ENCODE measurements around the gene CD9. TPM values are rescaled to one million over a fixed set of nuclear protein-coding genes. Genes with fewer than 3 reads are reported as not detected.
A peak's percentile ranks its signal among the peaks of the same experiment; 100 is the strongest.

Gene CD9
- total RNA-seq, 6 experiments from 2014 or later = 43.2 to 72.6 (median 46.4) TPM

DNA sequence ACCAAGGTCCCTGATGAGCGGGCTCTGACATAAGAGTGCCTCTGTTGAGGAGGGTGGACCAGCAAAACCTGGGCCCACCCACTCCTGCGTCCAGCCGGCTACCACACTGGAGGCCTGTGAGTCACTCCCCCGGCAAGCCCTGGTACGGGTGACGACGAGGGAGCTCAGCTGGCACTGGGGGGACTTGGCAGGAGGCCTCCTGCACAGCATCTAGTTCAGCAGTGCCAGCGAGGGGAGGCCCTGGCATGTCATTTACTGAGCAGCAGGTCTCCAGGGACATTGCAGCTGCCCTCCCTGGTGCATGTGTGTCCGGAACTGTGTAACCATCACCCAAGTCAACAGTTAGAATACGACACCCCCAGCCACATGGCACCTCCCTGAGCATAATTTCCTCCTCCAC, 24.4 kb downstream of the CD9 start:
- Mint-ChIP-seq H3K36me3 (ENCODE audit: low read depth) (peaks cover 6% of the 10 kb centered on the region), H3K4me1 (ENCODE audit: low read depth) (peaks cover 17% of the 10 kb centered on the region), H3K9me3 (peaks cover 7% of the 10 kb centered on the region; the same call in 1 of the 2 replicates), H3K27me3 (ENCODE audit: insufficient read depth) (no peaks in the 10 kb centered on the region), H3K27ac (no peak overlapping the region), H3K4me3 (no peak overlapping the region)
- TF ChIP-seq, protein P1, sequence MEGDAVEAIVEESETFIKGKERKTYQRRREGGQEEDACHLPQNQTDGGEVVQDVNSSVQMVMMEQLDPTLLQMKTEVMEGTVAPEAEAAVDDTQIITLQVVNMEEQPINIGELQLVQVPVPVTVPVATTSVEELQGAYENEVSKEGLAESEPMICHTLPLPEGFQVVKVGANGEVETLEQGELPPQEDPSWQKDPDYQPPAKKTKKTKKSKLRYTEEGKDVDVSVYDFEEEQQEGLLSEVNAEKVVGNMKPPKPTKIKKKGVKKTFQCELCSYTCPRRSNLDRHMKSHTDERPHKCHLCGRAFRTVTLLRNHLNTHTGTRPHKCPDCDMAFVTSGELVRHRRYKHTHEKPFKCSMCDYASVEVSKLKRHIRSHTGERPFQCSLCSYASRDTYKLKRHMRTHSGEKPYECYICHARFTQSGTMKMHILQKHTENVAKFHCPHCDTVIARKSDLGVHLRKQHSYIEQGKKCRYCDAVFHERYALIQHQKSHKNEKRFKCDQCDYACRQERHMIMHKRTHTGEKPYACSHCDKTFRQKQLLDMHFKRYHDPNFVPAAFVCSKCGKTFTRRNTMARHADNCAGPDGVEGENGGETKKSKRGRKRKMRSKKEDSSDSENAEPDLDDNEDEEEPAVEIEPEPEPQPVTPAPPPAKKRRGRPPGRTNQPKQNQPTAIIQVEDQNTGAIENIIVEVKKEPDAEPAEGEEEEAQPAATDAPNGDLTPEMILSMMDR (IDR thresholded peaks at IDR 0.05) = no peak
- DNase-seq = no peak

DNA sequence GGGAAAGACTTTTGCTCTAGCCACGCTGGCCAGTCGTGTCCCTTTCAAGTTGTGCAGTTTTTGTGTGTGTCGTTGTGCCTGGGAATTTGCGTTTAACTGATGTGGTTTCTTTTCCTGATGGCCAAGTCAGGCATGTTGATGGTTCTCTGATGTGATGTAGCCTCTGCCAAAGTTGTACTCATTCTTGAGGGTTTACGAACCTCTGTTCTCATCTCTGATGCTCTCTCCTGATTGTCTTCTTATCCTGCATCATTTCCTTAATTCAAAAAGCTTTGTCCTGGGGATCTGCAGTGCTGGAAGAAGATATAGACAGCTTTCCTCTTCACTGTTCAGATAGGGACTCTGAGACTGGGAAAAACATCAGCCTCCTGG, 25.4 kb downstream of the CD9 start:
- no peak overlapping the region for H3K27ac Mint-ChIP-seq

DNA sequence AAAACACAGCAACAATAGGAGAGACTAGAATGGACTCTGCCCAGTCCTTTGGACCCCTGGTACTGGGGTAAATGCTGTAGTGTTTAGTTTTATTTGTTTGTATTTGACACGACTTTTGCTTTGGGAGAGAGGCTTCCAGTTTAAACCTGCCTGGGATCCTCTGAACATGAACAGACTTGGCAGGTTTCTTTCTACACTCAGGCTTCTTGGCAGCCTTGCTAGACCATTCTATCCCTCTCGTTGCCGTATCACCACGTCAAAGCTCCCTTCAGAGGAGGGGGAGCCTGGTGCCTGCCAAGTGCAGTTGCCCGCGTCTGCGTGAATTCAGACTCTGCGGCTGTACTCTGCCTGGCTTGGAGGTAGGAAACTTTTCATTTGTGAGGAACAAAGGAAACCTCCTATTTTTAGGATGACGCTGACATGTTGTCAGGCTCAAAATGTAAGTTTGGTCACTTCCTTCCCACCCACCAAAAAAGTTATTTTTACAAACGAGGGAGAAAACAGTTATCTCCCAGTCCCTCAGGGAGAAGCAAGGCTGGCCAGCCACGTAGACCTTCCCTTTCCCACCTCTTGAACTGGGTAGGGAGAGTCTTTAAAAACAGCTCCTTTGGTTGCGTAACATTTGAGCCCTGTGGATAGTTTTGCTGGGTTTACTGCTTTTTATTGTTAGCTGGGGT, 25.9 kb downstream of the CD9 start:
- no peak overlapping the region for H3K4me3 Mint-ChIP-seq
- H3K27me3 Mint-ChIP-seq (ENCODE audit: insufficient read depth) = peaks cover 2% of the 10 kb centered on the region
- TF ChIP-seq, protein P1 (IDR thresholded peaks at IDR 0.05) = no peak
- no peaks in the 10 kb centered on the region for H3K36me3 Mint-ChIP-seq (ENCODE audit: low read depth)
- peaks cover 27% of the 10 kb centered on the region for H3K4me1 Mint-ChIP-seq (ENCODE audit: low read depth)
- 0 out of 2 replicates have a peak overlapping the region, but pooled peaks have one; percentile 36 for H3K27ac Mint-ChIP-seq
- H3K9me3 Mint-ChIP-seq = no peaks in the 10 kb centered on the region
- DNase-seq = no peak

More for the DNA sequence above, 25.4 kb downstream of the CD9 start:
- H3K4me3 Mint-ChIP-seq = no peak overlapping the region
- H3K36me3 Mint-ChIP-seq (ENCODE audit: low read depth) = no peaks in the 10 kb centered on the region
- peaks cover 22% of the 10 kb centered on the region for H3K4me1 Mint-ChIP-seq (ENCODE audit: low read depth)
- no peaks in the 10 kb centered on the region for H3K9me3 Mint-ChIP-seq
- TF ChIP-seq, protein P1 (IDR thresholded peaks at IDR 0.05) = no peak
- peaks cover 2% of the 10 kb centered on the region for H3K27me3 Mint-ChIP-seq (ENCODE audit: insufficient read depth)
- no peak for DNase-seq

DNA sequence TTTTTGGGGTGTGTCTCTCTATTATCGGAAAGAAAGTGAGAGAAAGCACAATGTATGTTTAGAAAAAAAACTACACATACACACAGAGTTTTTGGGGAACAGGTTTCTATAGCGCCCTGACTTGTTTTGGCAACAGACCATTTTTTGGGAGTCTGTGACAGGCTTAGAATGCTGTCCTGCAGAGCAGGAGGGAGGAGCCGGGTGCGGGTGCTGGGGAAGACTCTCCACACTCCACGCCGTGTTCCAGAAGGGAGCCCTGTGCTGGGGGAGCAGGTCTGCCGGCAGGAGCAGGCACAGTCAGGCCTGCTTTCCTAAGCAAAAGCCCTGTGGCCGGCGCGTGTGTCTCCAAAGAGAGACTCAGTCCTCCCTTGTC, 26.5 kb downstream of the CD9 start:
- Mint-ChIP-seq H3K9me3 (no peaks in the 10 kb centered on the region), H3K4me3 (no peak overlapping the region), H3K27ac (0 out of 2 replicates have a peak overlapping the region, but pooled peaks have one; percentile 36), H3K36me3 (ENCODE audit: low read depth) (no peaks in the 10 kb centered on the region), H3K27me3 (ENCODE audit: insufficient read depth) (peaks cover 2% of the 10 kb centered on the region), H3K4me1 (ENCODE audit: low read depth) (peaks cover 31% of the 10 kb centered on the region)
- DNase-seq = no peak
- TF ChIP-seq, protein P1 (IDR thresholded peaks at IDR 0.05) = no peak

DNA sequence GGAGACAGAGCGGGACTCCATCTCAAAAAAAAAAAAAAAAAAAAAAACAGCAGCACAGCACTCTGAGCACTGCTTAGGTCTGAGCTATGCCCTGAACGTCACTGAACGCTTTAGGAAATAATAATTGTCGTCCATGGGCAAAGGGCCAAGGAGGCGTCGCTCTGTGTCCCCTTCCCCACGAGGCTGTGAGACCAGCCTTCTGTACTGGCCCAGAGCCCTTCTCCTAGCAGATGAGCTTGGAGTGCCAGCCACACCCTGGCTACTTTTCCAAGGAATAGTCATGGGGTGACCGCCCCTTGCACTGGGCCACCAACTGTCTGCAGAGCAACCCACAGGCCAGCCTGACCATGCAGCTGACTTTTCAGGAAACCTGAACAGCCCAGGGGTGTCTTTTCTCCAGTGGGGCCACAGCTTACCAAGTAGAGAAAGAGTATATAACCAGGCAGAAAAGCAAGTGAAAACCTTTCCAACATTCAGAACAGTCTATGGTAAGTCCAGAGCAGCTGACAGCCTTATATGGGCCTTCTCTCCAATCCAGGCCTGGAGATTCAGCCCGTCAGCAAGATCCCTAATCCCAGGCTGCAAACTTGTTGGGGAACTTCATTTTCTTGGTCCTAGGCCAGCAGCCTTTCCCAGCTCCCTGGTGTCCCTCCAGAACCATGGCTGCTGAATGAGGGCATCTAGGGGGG, 28.5 kb downstream of the CD9 start:
- no peak for DNase-seq
- no peak overlapping the region for H3K4me3 Mint-ChIP-seq
- H3K9me3 Mint-ChIP-seq = no peaks in the 10 kb centered on the region
- no peaks in the 10 kb centered on the region for H3K36me3 Mint-ChIP-seq (ENCODE audit: low read depth)
- H3K4me1 Mint-ChIP-seq (ENCODE audit: low read depth) = peaks cover 35% of the 10 kb centered on the region
- H3K27ac Mint-ChIP-seq = peak overlapping the region; percentile 99
- H3K27me3 Mint-ChIP-seq (ENCODE audit: insufficient read depth) = peaks cover 2% of the 10 kb centered on the region
- TF ChIP-seq, protein P1 (IDR thresholded peaks at IDR 0.05) = no peak
